ENCODE results near the gene WDFY4. TPM values are rescaled to one million over a fixed set of nuclear protein-coding genes. Genes with fewer than 3 reads are reported as not detected.

WDFY4 gene
- total RNA-seq, 3 donors from 2014 or later = 0.53 to 3.9 (median 0.89) TPM

GRCh38 chr10:48704156-48704555 lies 19.5 kb downstream of the WDFY4 start:
- no peak for ATAC-seq

GRCh38 chr10:48705401-48705938 lies 20.8 kb downstream of the WDFY4 start:
- Mint-ChIP-seq H3K4me3 (no peak overlapping the region), H3K36me3 (ENCODE audit: insufficient read depth) (no peaks in the 10 kb centered on the region), H3K4me1 (ENCODE audit: low read depth) (peaks cover 1% of the 10 kb centered on the region), H3K9me3 (no peaks in the 10 kb centered on the region), H3K27me3 (ENCODE audit: low read depth) (peaks cover 13% of the 10 kb centered on the region)
- ATAC-seq (no peak), DNase-seq (no peak)

More at GRCh38 chr10:48704156-48704555, 19.5 kb downstream of the WDFY4 start:
- no peaks in the 10 kb centered on the region for H3K36me3 Mint-ChIP-seq (ENCODE audit: insufficient read depth)
- H3K4me3 Mint-ChIP-seq = no peak overlapping the region
- H3K9me3 Mint-ChIP-seq = no peaks in the 10 kb centered on the region
- H3K4me1 Mint-ChIP-seq (ENCODE audit: low read depth) = peaks cover 1% of the 10 kb centered on the region
- DNase-seq = no peak
- H3K27me3 Mint-ChIP-seq (ENCODE audit: low read depth) = peaks cover 10% of the 10 kb centered on the region

GRCh38 chr10:48707472-48707871 lies 22.8 kb downstream of the WDFY4 start:
- no peak for ATAC-seq
- no peak for DNase-seq
- H3K36me3 Mint-ChIP-seq (ENCODE audit: insufficient read depth) = no peaks in the 10 kb centered on the region
- H3K4me1 Mint-ChIP-seq (ENCODE audit: low read depth) = no peaks in the 10 kb centered on the region
- H3K9me3 Mint-ChIP-seq = no peaks in the 10 kb centered on the region
- no peak overlapping the region for H3K4me3 Mint-ChIP-seq
- peaks cover 13% of the 10 kb centered on the region for H3K27me3 Mint-ChIP-seq (ENCODE audit: low read depth)

- Mint-ChIP-seq H3K9me3 (no peaks in the 10 kb centered on the region), H3K27me3 (ENCODE audit: low read depth) (peaks cover 13% of the 10 kb centered on the region), H3K4me3 (no peak overlapping the region), H3K4me1 (ENCODE audit: low read depth) (no peaks in the 10 kb centered on the region), H3K36me3 (ENCODE audit: insufficient read depth) (no peaks in the 10 kb centered on the region)
- ATAC-seq (no peak), DNase-seq (no peak)
These were observed 23.5 kb downstream of the WDFY4 start for GRCh38 chr10:48708144-48708543.

GRCh38 chr10:48710647-48711275 lies 26.1 kb downstream of the WDFY4 start:
- ATAC-seq = no peak
- Mint-ChIP-seq H3K9me3 (peaks cover 6% of the 10 kb centered on the region), H3K27me3 (ENCODE audit: low read depth) (peaks cover 10% of the 10 kb centered on the region), H3K36me3 (ENCODE audit: insufficient read depth) (no peaks in the 10 kb centered on the region), H3K4me1 (ENCODE audit: low read depth) (no peaks in the 10 kb centered on the region), H3K4me3 (no peak overlapping the region)
- no peak for DNase-seq

- Mint-ChIP-seq H3K36me3 (ENCODE audit: insufficient read depth) (no peaks in the 10 kb centered on the region), H3K4me3 (no peak overlapping the region), H3K4me1 (ENCODE audit: low read depth) (no peaks in the 10 kb centered on the region), H3K9me3 (peaks cover 6% of the 10 kb centered on the region), H3K27me3 (ENCODE audit: low read depth) (peaks cover 5% of the 10 kb centered on the region)
- no peak for ATAC-seq
- no peak for DNase-seq
These were observed 27.2 kb downstream of the WDFY4 start for GRCh38 chr10:48711830-48712229.

- Mint-ChIP-seq H3K9me3 (peaks cover 6% of the 10 kb centered on the region), H3K27me3 (ENCODE audit: low read depth) (peaks cover 3% of the 10 kb centered on the region), H3K4me1 (ENCODE audit: low read depth) (no peaks in the 10 kb centered on the region)
These were observed 29.4 kb downstream of the WDFY4 start for GRCh38 chr10:48714088-48714487.

GRCh38 chr10:48716416-48716815 lies 31.7 kb downstream of the WDFY4 start:
- ATAC-seq (no peak), DNase-seq (no peak)
- no peaks in the 10 kb centered on the region for H3K27me3 Mint-ChIP-seq (ENCODE audit: low read depth)
- peaks cover 6% of the 10 kb centered on the region for H3K9me3 Mint-ChIP-seq
- no peaks in the 10 kb centered on the region for H3K4me1 Mint-ChIP-seq (ENCODE audit: low read depth)
- no peaks in the 10 kb centered on the region for H3K36me3 Mint-ChIP-seq (ENCODE audit: insufficient read depth)
- H3K4me3 Mint-ChIP-seq = no peak overlapping the region

More at GRCh38 chr10:48714088-48714487, 29.4 kb downstream of the WDFY4 start:
- no peak for DNase-seq
- no peak for ATAC-seq
- Mint-ChIP-seq H3K4me3 (no peak overlapping the region), H3K36me3 (ENCODE audit: insufficient read depth) (no peaks in the 10 kb centered on the region)

- DNase-seq (no peak), ATAC-seq (no peak)
- no peaks in the 10 kb centered on the region for H3K9me3 Mint-ChIP-seq
- no peaks in the 10 kb centered on the region for H3K4me1 Mint-ChIP-seq (ENCODE audit: low read depth)
- no peaks in the 10 kb centered on the region for H3K27me3 Mint-ChIP-seq (ENCODE audit: low read depth)
- H3K36me3 Mint-ChIP-seq (ENCODE audit: insufficient read depth) = no peaks in the 10 kb centered on the region
- no peak overlapping the region for H3K4me3 Mint-ChIP-seq
These were observed 35.9 kb downstream of the WDFY4 start for GRCh38 chr10:48720611-48721010.

- H3K4me1 Mint-ChIP-seq (ENCODE audit: low read depth) = no peaks in the 10 kb centered on the region
- ATAC-seq (peak in 1 of 2 donors; percentile 13), DNase-seq (no peak)
- no peaks in the 10 kb centered on the region for H3K36me3 Mint-ChIP-seq (ENCODE audit: insufficient read depth)
- H3K4me3 Mint-ChIP-seq = no peak overlapping the region
- H3K27me3 Mint-ChIP-seq (ENCODE audit: low read depth) = peaks cover 2% of the 10 kb centered on the region
- no peaks in the 10 kb centered on the region for H3K9me3 Mint-ChIP-seq
These were observed 37.8 kb downstream of the WDFY4 start for GRCh38 chr10:48722153-48723145.

GRCh38 chr10:48724127-48724526 lies 39.5 kb downstream of the WDFY4 start:
- H3K36me3 Mint-ChIP-seq (ENCODE audit: insufficient read depth) = no peaks in the 10 kb centered on the region
- H3K4me1 Mint-ChIP-seq (ENCODE audit: low read depth) = no peaks in the 10 kb centered on the region
- H3K27me3 Mint-ChIP-seq (ENCODE audit: low read depth) = peaks cover 2% of the 10 kb centered on the region
- DNase-seq (no peak), ATAC-seq (no peak)
- H3K4me3 Mint-ChIP-seq = no peak overlapping the region
- H3K9me3 Mint-ChIP-seq = no peaks in the 10 kb centered on the region

- no peak for DNase-seq
- no peaks in the 10 kb centered on the region for H3K4me1 Mint-ChIP-seq (ENCODE audit: low read depth)
- ATAC-seq = no peak
- no peak overlapping the region for H3K4me3 Mint-ChIP-seq
- H3K36me3 Mint-ChIP-seq (ENCODE audit: insufficient read depth) = no peaks in the 10 kb centered on the region
- H3K27me3 Mint-ChIP-seq (ENCODE audit: low read depth) = peaks cover 2% of the 10 kb centered on the region
- H3K9me3 Mint-ChIP-seq = no peaks in the 10 kb centered on the region
These were observed 41.0 kb downstream of the WDFY4 start for GRCh38 chr10:48725708-48726107.

GRCh38 chr10:48727866-48728265 lies 43.2 kb downstream of the WDFY4 start:
- H3K27me3 Mint-ChIP-seq (ENCODE audit: low read depth) = peaks cover 2% of the 10 kb centered on the region
- no peak for DNase-seq
- H3K4me1 Mint-ChIP-seq (ENCODE audit: low read depth) = no peaks in the 10 kb centered on the region
- ATAC-seq = no peak
- no peaks in the 10 kb centered on the region for H3K36me3 Mint-ChIP-seq (ENCODE audit: insufficient read depth)
- H3K4me3 Mint-ChIP-seq = no peak overlapping the region
- no peaks in the 10 kb centered on the region for H3K9me3 Mint-ChIP-seq

GRCh38 chr10:48729222-48729621 lies 44.5 kb downstream of the WDFY4 start:
- DNase-seq (no peak), ATAC-seq (no peak)
- Mint-ChIP-seq H3K27me3 (ENCODE audit: low read depth) (peaks cover 2% of the 10 kb centered on the region), H3K4me1 (ENCODE audit: low read depth) (no peaks in the 10 kb centered on the region), H3K9me3 (no peaks in the 10 kb centered on the region), H3K36me3 (ENCODE audit: insufficient read depth) (no peaks in the 10 kb centered on the region), H3K4me3 (no peak overlapping the region)

Measured in activated T-cell treated with anti-CD3 and anti-CD28 coated beads, Interleukin-2, amount 50 U/mL, for 4 hours (primary cell).